K562 (cell line): ENCODE data around the gene MTCL3.

Source experiments
- ATAC-seq: fragments of 200-7000 bp; cut with Tn5 transposase; 3 replicates; pipeline ENCODE4 v1.9.1; 2020; ENCODE audit warnings: moderate library complexity
- BruUV-seq: library from RNA; stranded (reverse); fragments of 400-500 nt; replicated peaks from 2 replicates; lab custom pipeline; 2021; lab: Mats Ljungman, UMichigan
- CTCF ChIA-PET: fragments of 300-600 bp; formaldehyde crosslinking; extraction: SDS; loops from one replicate; lab custom pipeline; 2021; ENCODE audit warnings: low intra/inter-chr PET ratio; lab: Yijun Ruan, JAX
- POLR2A ChIA-PET: fragments of 300-600, 350-650 bp; sonication (Branson Sonifier 250); formaldehyde crosslinking; extraction: SDS; loops from one replicate; lab custom pipeline; 2021; ENCODE audit warnings: antibody characterized with exemption, inconsistent platforms; lab: Yijun Ruan, JAX
- DNase-seq, 4 experiments: peaks; one replicate each; pipeline versions ENCODE4 v3.0.0 to v3.0.0-alpha.2; 2011 to 2018; ENCODE audit warnings: low spot score in 3 of 4, mixed read lengths in 3 of 4; ENCODE audit errors: extremely low read depth in 1 of 4
- FAIRE-seq: peaks from 2 replicates; lab custom pipeline; 2011; peaks lifted over from hg19 to GRCh38; lab: Jason Lieb, UNC
- H2AFZ ChIP-seq: 2 replicates; pipeline ENCODE4 v1.6.0; 2011; ENCODE audit warnings: low read depth, low read length, control low read depth, inconsistent platforms
- H3K27ac ChIP-seq: fragments of 200-600 bp; 3 replicates; pipeline ENCODE4 v1.8.0; 2011; ENCODE audit warnings: low read depth, mild to moderate bottlenecking, control low read depth, inconsistent platforms, low read length, moderate library complexity, mixed read lengths; ENCODE audit errors: extremely low read depth
- H3K27me3 ChIP-seq, 2 experiments: fragments of 300-600 bp in 1 of 2; 2 replicates in 1 of 2; 3 replicates in 1 of 2; pipeline versions ENCODE4 v1.6.0 to v1.8.0; 2011; ENCODE audit warnings: inconsistent platforms in 2 of 2, low read length in 2 of 2, mild to moderate bottlenecking in 1 of 2, mixed read lengths in 1 of 2, moderate library complexity in 1 of 2; ENCODE audit not compliant: control insufficient read depth in 2 of 2, insufficient read depth in 2 of 2
- H3K36me3 ChIP-seq: fragments of 300-600 bp; 3 replicates; pipeline ENCODE4 v1.8.0; 2011; ENCODE audit warnings: mild to moderate bottlenecking, low read length, inconsistent platforms; ENCODE audit not compliant: control insufficient read depth, insufficient read depth
- H3K4me1 ChIP-seq, 2 experiments: fragments of 200-600 bp in 1 of 2; replicated peaks in 1 of 2; 2 replicates in 1 of 2; 3 replicates in 1 of 2; pipeline versions ENCODE4 v1.5.1 to v1.8.0; 2011; ENCODE audit warnings: inconsistent platforms in 2 of 2, low read length in 2 of 2, mild to moderate bottlenecking in 1 of 2, mixed read lengths in 1 of 2, moderate library complexity in 1 of 2; ENCODE audit not compliant: control insufficient read depth in 2 of 2, insufficient read depth in 2 of 2
- H3K4me2 ChIP-seq: 2 replicates; pipeline ENCODE4 v1.6.1; 2011; ENCODE audit warnings: low read length, control low read depth, inconsistent platforms, mixed read lengths; ENCODE audit not compliant: insufficient read depth
- H3K4me3 ChIP-seq: fragments of 200-600 bp; sonication (generic), shearing (Covaris generic); 2 replicates; pipeline ENCODE4 v1.5.1; 2016; ENCODE audit warnings: control low read depth, inconsistent platforms
- H3K79me2 ChIP-seq: fragments of 200-600 bp; 3 replicates; pipeline ENCODE4 v1.8.0; 2011; ENCODE audit warnings: low read length, inconsistent platforms; ENCODE audit not compliant: control insufficient read depth, insufficient read depth
- H3K9ac ChIP-seq, 2 experiments: 2 replicates each; pipeline versions ENCODE4 v1.6.0 to v1.6.1; 2011; ENCODE audit warnings: low read depth in 2 of 2, low read length in 2 of 2, control low read depth in 1 of 2, inconsistent platforms in 1 of 2, mild to moderate bottlenecking in 1 of 2, mixed read lengths in 1 of 2; ENCODE audit not compliant: insufficient read depth in 1 of 2
- H3K9me1 ChIP-seq: one replicate; pipeline ENCODE4 v1.6.0; 2011; ENCODE audit warnings: inconsistent platforms, mild to moderate bottlenecking, low read length, moderate library complexity; ENCODE audit not compliant: control insufficient read depth, insufficient read depth
- H3K9me3 ChIP-seq: replicated peaks from 2 replicates; pipeline ENCODE4 v1.5.1; 2011; ENCODE audit warnings: low read depth, low read length, inconsistent platforms; ENCODE audit not compliant: control insufficient read depth, insufficient read depth
- H4K20me1 ChIP-seq: replicated peaks from 2 replicates; pipeline ENCODE4 v1.6.1; 2011; ENCODE audit warnings: low read length, inconsistent platforms, mixed read lengths; ENCODE audit not compliant: control insufficient read depth, insufficient read depth
- CEBPB ChIP-seq: fragments of 450-650 bp; IDR thresholded peaks from 2 replicates; pipeline ENCODE4 v1.6.1; 2016; ENCODE audit warnings: missing genetic modification characterization, missing compliant biosample characterization
- ETV1 ChIP-seq: fragments of 450-650 bp; conservative IDR thresholded peaks from 2 replicates; pipeline ENCODE4 v1.6.1; 2016; ENCODE audit warnings: missing genetic modification characterization, control low read depth, low read depth, missing compliant biosample characterization
- GABPA ChIP-seq: fragments of 200-800 bp; sonication (Bioruptor generic); conservative IDR thresholded peaks from 2 replicates; pipeline ENCODE4 v1.6.1; 2016; ENCODE audit warnings: low read depth, missing genetic modification characterization, missing compliant biosample characterization
- KDM1A ChIP-seq, 2 experiments: fragments of 450-650 bp; IDR thresholded peaks; 2 replicates each; pipeline ENCODE4 v1.6.1; 2016; ENCODE audit warnings: mild to moderate bottlenecking in 2 of 2
- NR1H2 ChIP-seq: sonication (generic); formaldehyde crosslinking; IDR thresholded peaks from 2 replicates; pipeline ENCODE4 v1.4.0; 2020; ENCODE audit warnings: mild to moderate bottlenecking, missing genetic modification reagents
- PCBP1 ChIP-seq: fragments of 200-400 bp; formaldehyde crosslinking; IDR thresholded peaks from 2 replicates; pipeline ENCODE4 v1.6.1; 2018; ENCODE audit warnings: mild to moderate bottlenecking, low read depth, low read length; ENCODE audit not compliant: poor library complexity, severe bottlenecking
- PCBP2 ChIP-seq: fragments of 200-400 bp; formaldehyde crosslinking; IDR thresholded peaks from 2 replicates; pipeline ENCODE4 v1.6.1; 2018; ENCODE audit warnings: low read length, low read depth, mild to moderate bottlenecking, moderate library complexity; ENCODE audit not compliant: poor library complexity, severe bottlenecking
- PTTG1 ChIP-seq: fragments of 450-650 bp; IDR thresholded peaks from 2 replicates; pipeline ENCODE4 v1.6.1; 2016; ENCODE audit warnings: low read depth, mild to moderate bottlenecking, missing genetic modification characterization, missing compliant biosample characterization
- SIRT6 ChIP-seq: IDR thresholded peaks from one replicate; pipeline ENCODE4 v1.6.1; 2012; ENCODE audit warnings: low read depth, mild to moderate bottlenecking, control low read depth, inconsistent platforms, low read length, moderate library complexity
- XRCC5 ChIP-seq: fragments of 200-400 bp; formaldehyde crosslinking; IDR thresholded peaks from 2 replicates; pipeline ENCODE4 v1.6.1; 2017; ENCODE audit warnings: low read depth, mild to moderate bottlenecking, low read length
- ZNF124 ChIP-seq: sonication (generic); formaldehyde crosslinking; IDR thresholded peaks from 2 replicates; pipeline ENCODE4 v1.8.1; 2022; ENCODE audit warnings: missing genetic modification reagents
- ZNF41 ChIP-seq: fragments of 250-450 bp; sonication (Bioruptor Pico); conservative IDR thresholded peaks from 2 replicates; pipeline ENCODE4 v1.4.0; 2020; ENCODE audit warnings: mild to moderate bottlenecking
- ZNF444 ChIP-seq: fragments of 250-450 bp; sonication (Bioruptor Pico); IDR thresholded peaks from 2 replicates; pipeline ENCODE4 v1.4.0; 2020; ENCODE audit warnings: mild to moderate bottlenecking, moderate library complexity
- ZNF644 ChIP-seq: fragments of 200-800 bp; sonication (Bioruptor generic); IDR thresholded peaks from 2 replicates; pipeline ENCODE4 v1.6.1; 2016; ENCODE audit warnings: low read depth, missing genetic modification characterization, missing compliant biosample characterization
- ZNF79 ChIP-seq: fragments of 250-450 bp; sonication (Bioruptor Pico); IDR thresholded peaks from 2 replicates; pipeline ENCODE4 v1.4.0; 2020; ENCODE audit warnings: low read depth, mild to moderate bottlenecking, moderate library complexity
- WGBS: fragments of 100-300 bp; shearing (Covaris generic); methylation state at CpG from one replicate; pipeline ENCODE4 v1.1.6; 2016; ENCODE audit warnings: low coverage, mixed read lengths; ENCODE audit not compliant: insufficient coverage; ENCODE audit errors: missing lambda C conversion rate; 5-methylcytosine and 5-hydroxymethylcytosine counted together
- in situ Hi-C: fragments of 300-500 bp; cut with MboI; formaldehyde crosslinking; loops from 4 replicates; pipeline ENCODE4 v1.15.0; 2018; ENCODE audit warnings: inconsistent platforms, mixed read lengths
- intact Hi-C: fragments of 100-400 bp; cut with micrococcal nuclease; formaldehyde crosslinking; loops from 2 replicates; pipeline ENCODE4 v1.14.2; 2022
- TF ChIP-seq, protein P1 (sequence below): fragments of 250-450 bp; sonication (Bioruptor Pico); IDR thresholded peaks from 2 replicates; pipeline ENCODE4 v1.4.0; 2020; ENCODE audit warnings: mild to moderate bottlenecking
- TF ChIP-seq, protein P2 (sequence below): fragments of 450-650 bp; formaldehyde crosslinking; IDR thresholded peaks from 2 replicates; pipeline ENCODE4 v1.4.0; 2020; ENCODE audit warnings: mild to moderate bottlenecking, moderate library complexity
- TF ChIP-seq, protein P3 (sequence below), 2 experiments: fragments of 450-650 bp; IDR thresholded peaks; 2 replicates each; pipeline ENCODE4 v1.6.1; 2016

The MTCL3 gene

DNA sequence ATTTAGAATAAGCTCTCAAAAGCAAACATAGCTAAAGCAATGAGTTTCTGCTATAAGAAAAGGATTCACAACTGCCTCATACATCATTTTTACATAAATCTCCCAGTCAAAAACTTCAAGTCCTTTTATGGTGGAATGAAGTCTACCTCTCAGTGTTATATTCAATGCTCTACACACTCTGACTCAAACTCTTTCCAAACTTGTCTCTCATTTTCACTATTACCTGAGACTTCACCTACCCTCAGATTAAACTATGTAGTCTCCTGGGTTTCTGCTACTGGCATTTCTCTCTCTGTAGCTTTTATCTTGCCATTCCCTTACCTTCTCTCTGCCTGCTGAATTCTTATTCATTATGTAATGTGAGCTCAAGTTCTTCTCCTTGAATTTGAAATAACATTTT, 71.4 kb downstream of the MTCL3 start (continued):
- TF ChIP-seq PCBP2 (no peak), ZNF444 (CRISPR knock-in tag) (no peak), ZNF124 (no peak)
- TF ChIP-seq, all 486 proteins: peak for 0

- Histone ChIP-seq H3K4me3 (no peak overlapping the region), H3K27ac (no peak overlapping the region), H3K9me3 (no peaks in the 10 kb centered on the region), H3K36me3 (no peaks in the 10 kb centered on the region), H4K20me1 (no peaks in the 10 kb centered on the region), H3K9ac (no peak overlapping the region), H3K4me2 (no peak overlapping the region; the same call in 1 of the 2 replicates), H3K9me1 (no peaks in the 10 kb centered on the region), H2AFZ (no peak overlapping the region), H3K79me2 (no peaks in the 10 kb centered on the region), H3K4me1 (no peaks in the 10 kb centered on the region), H3K27me3 (no peaks in the 10 kb centered on the region; a peak in 1 of 5 replicates)
- 2% methylated on average over 7 of the region's 7 CpGs for WGBS
- ATAC-seq, result no peak
- no peak for DNase-seq
- ChIA-PET CTCF (no interaction called here), POLR2A (no interaction called here)
- BruUV-seq, result no TSS peak
- FAIRE-seq, result no peak
- in situ Hi-C loops (no loop called here), intact Hi-C loops (no loop called here)
- TF ChIP-seq, protein P1, sequence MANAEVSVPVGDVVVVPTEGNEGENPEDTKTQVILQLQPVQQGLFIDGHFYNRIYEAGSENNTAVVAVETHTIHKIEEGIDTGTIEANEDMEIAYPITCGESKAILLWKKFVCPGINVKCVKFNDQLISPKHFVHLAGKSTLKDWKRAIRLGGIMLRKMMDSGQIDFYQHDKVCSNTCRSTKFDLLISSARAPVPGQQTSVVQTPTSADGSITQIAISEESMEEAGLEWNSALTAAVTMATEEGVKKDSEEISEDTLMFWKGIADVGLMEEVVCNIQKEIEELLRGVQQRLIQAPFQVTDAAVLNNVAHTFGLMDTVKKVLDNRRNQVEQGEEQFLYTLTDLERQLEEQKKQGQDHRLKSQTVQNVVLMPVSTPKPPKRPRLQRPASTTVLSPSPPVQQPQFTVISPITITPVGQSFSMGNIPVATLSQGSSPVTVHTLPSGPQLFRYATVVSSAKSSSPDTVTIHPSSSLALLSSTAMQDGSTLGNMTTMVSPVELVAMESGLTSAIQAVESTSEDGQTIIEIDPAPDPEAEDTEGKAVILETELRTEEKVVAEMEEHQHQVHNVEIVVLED (CRISPR knock-in tag), result no peak
- TF ChIP-seq, protein P2, sequence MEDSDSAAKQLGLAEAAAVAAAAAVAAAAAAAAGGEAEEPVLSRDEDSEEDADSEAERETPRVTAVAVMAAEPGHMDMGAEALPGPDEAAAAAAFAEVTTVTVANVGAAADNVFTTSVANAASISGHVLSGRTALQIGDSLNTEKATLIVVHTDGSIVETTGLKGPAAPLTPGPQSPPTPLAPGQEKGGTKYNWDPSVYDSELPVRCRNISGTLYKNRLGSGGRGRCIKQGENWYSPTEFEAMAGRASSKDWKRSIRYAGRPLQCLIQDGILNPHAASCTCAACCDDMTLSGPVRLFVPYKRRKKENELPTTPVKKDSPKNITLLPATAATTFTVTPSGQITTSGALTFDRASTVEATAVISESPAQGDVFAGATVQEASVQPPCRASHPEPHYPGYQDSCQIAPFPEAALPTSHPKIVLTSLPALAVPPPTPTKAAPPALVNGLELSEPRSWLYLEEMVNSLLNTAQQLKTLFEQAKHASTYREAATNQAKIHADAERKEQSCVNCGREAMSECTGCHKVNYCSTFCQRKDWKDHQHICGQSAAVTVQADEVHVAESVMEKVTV (CRISPR knock-in tag), result no peak
- TF ChIP-seq ZNF79 (CRISPR knock-in tag), result no peak
- TF ChIP-seq, protein P3, sequence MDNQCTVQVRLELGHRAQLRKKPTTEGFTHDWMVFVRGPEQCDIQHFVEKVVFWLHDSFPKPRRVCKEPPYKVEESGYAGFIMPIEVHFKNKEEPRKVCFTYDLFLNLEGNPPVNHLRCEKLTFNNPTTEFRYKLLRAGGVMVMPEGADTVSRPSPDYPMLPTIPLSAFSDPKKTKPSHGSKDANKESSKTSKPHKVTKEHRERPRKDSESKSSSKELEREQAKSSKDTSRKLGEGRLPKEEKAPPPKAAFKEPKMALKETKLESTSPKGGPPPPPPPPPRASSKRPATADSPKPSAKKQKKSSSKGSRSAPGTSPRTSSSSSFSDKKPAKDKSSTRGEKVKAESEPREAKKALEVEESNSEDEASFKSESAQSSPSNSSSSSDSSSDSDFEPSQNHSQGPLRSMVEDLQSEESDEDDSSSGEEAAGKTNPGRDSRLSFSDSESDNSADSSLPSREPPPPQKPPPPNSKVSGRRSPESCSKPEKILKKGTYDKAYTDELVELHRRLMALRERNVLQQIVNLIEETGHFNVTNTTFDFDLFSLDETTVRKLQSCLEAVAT (IDR thresholded peaks at IDR 0.05), result no peak
- TF ChIP-seq XRCC5, result no peak
- TF ChIP-seq SIRT6, result no peak
- TF ChIP-seq ZNF41, result no peak
- TF ChIP-seq CEBPB (tag), result peak; percentile 20; the same call in 1 of the 2 replicates
- peak; percentile 38; the same call in 1 of the 2 replicates for TF ChIP-seq GABPA
- TF ChIP-seq PCBP1, result no peak
- TF ChIP-seq NR1H2 (CRISPR knock-in tag), result no peak
- TF ChIP-seq ZNF644 (tag), result no peak
- TF ChIP-seq ETV1 (tag), result peak; percentile 66
- TF ChIP-seq PTTG1 (tag), result no peak
- no peak for TF ChIP-seq KDM1A (IDR thresholded peaks at IDR 0.05)
These were observed 72.8 kb downstream of the MTCL3 start for GRCh38 chr6:127446356-127446755.
